Neural cell (in vitro differentiated cells): ENCODE results near the gene ZNF425. TPM values are rescaled to one million over a fixed set of nuclear protein-coding genes. Genes with fewer than 3 reads are reported as not detected.

ENCODE experiments used
- H2AFZ ChIP-seq: fragments of 200-600, 300-800 bp; sonication (generic), shearing (Covaris generic); 2 replicates; pipeline ENCODE4 v1.6.0; 2014; ENCODE audit warnings: low read depth, mild to moderate bottlenecking, antibody characterized with exemption, low read length, moderate library complexity
- H3F3A ChIP-seq: fragments of 200-600 bp; shearing (Covaris generic); 2 replicates; pipeline ENCODE4 v1.6.1; 2016; ENCODE audit warnings: mild to moderate bottlenecking, moderate library complexity, mixed read lengths, antibody characterized with exemption, low read length; ENCODE audit not compliant: insufficient read depth, poor library complexity, severe bottlenecking
- H3K27ac ChIP-seq: fragments of 200-600, 300-800 bp; sonication (generic), shearing (Covaris generic); 2 replicates; pipeline ENCODE4 v1.5.1; 2014; ENCODE audit warnings: mild to moderate bottlenecking, low read length, moderate library complexity
- H3K27me3 ChIP-seq: fragments of 300-800, 200-600 bp; sonication (generic), shearing (Covaris generic); 2 replicates; pipeline ENCODE4 v1.6.0; 2014; ENCODE audit warnings: mild to moderate bottlenecking, low read depth, low read length, moderate library complexity; ENCODE audit not compliant: insufficient read depth
- H3K36me3 ChIP-seq: fragments of 300-800, 200-600 bp; sonication (generic), shearing (Covaris generic); 2 replicates; pipeline ENCODE4 v1.5.1; 2014; ENCODE audit warnings: mild to moderate bottlenecking, antibody characterized with exemption, low read length, moderate library complexity; ENCODE audit not compliant: insufficient read depth
- H3K4me2 ChIP-seq: fragments of 300-800, 200-600 bp; sonication (generic), shearing (Covaris generic); 2 replicates; pipeline ENCODE4 v1.6.0; 2014; ENCODE audit warnings: mild to moderate bottlenecking, low read length
- H3K4me3 ChIP-seq: fragments of 300-800, 200-600 bp; sonication (generic), shearing (Covaris generic); 2 replicates; pipeline ENCODE4 v1.5.1; 2014; ENCODE audit warnings: mild to moderate bottlenecking, low read length, moderate library complexity
- H3K79me2 ChIP-seq: fragments of 200-600 bp; shearing (Covaris generic); replicated peaks from 2 replicates; pipeline ENCODE4 v1.6.0; 2014; ENCODE audit warnings: mild to moderate bottlenecking, low read length, moderate library complexity; ENCODE audit not compliant: insufficient read depth
- H3K9ac ChIP-seq: fragments of 300-800, 200-600 bp; sonication (generic), shearing (Covaris generic); 2 replicates; pipeline ENCODE4 v1.6.1; 2016; ENCODE audit warnings: mild to moderate bottlenecking, low read length, mixed read lengths
- H3K9me2 ChIP-seq: fragments of 200-600 bp; shearing (Covaris generic); 2 replicates; pipeline ENCODE4 v1.6.1; 2016; ENCODE audit warnings: mild to moderate bottlenecking, low read length, mixed read lengths; ENCODE audit not compliant: insufficient read depth
- H3K9me3 ChIP-seq: fragments of 200-600, 300-800 bp; sonication (generic), shearing (Covaris generic); 2 replicates; pipeline ENCODE4 v1.6.1; 2016; ENCODE audit warnings: mild to moderate bottlenecking, mixed run types, low read length, moderate library complexity, mixed read lengths
- H4K20me1 ChIP-seq: fragments of 200-600 bp; shearing (Covaris generic); 2 replicates; pipeline ENCODE4 v1.6.1; 2016; ENCODE audit warnings: mild to moderate bottlenecking, mixed run types; ENCODE audit not compliant: insufficient read depth
- CTCF ChIP-seq: fragments of 450-650 bp; IDR thresholded peaks from 2 replicates; pipeline ENCODE4 v1.5.1; 2014; ENCODE audit warnings: antibody characterized with exemption, mild to moderate bottlenecking, moderate library complexity; ENCODE audit not compliant: poor library complexity, severe bottlenecking
- EP300 ChIP-seq: fragments of 450-650 bp; conservative IDR thresholded peaks from 2 replicates; pipeline ENCODE4 v1.6.1; 2014; ENCODE audit warnings: antibody characterized with exemption, mild to moderate bottlenecking, moderate library complexity; ENCODE audit not compliant: poor library complexity, severe bottlenecking
- EZH2 ChIP-seq: fragments of 200-600, 300-800 bp; shearing (Covaris generic), sonication (generic); IDR thresholded peaks from 2 replicates; pipeline ENCODE4 v1.6.1; 2014; ENCODE audit warnings: antibody characterized with exemption, low read length, borderline replicate concordance, mild to moderate bottlenecking; ENCODE audit not compliant: insufficient read depth, poor library complexity, severe bottlenecking
- MXI1 ChIP-seq: fragments of 450-650 bp; conservative IDR thresholded peaks from 2 replicates; pipeline ENCODE4 v1.6.1; 2014; ENCODE audit warnings: antibody characterized with exemption, mild to moderate bottlenecking; ENCODE audit not compliant: poor library complexity, severe bottlenecking
- POLR2AphosphoS5 ChIP-seq: IDR thresholded peaks from 2 replicates; pipeline ENCODE4 v1.6.1; 2012
- RAD21 ChIP-seq: fragments of 450-650 bp; conservative IDR thresholded peaks from 2 replicates; pipeline ENCODE4 v1.6.1; 2014; ENCODE audit warnings: antibody characterized with exemption, mild to moderate bottlenecking, moderate library complexity
- REST ChIP-seq: IDR thresholded peaks from 2 replicates; pipeline ENCODE4 v1.6.1; 2012; ENCODE audit warnings: borderline replicate concordance
- SMC3 ChIP-seq: fragments of 450-650 bp; conservative IDR thresholded peaks from 2 replicates; pipeline ENCODE4 v1.6.1; 2014; ENCODE audit warnings: antibody characterized with exemption, mild to moderate bottlenecking, moderate library complexity; ENCODE audit not compliant: poor library complexity
- TAF1 ChIP-seq: IDR thresholded peaks from 2 replicates; pipeline ENCODE4 v1.6.1; 2012; ENCODE audit warnings: low read depth
- polyA plus RNA-seq: library from polyadenylated mRNA; depleted of rRNA; stranded (reverse); fragments of >200 nt; gene quantifications from 2 replicates; pipeline ENCODE4 v1.2.3, GENCODE V29; 2014

ZNF425 gene
- polyA plus RNA-seq, 1 donor from 2014 or later, result 5.1 TPM

- Histone ChIP-seq H2AFZ (no peak overlapping the region), H3K36me3 (peaks cover 7% of the 10 kb centered on the region), H3K79me2 (no peaks in the 10 kb centered on the region), H4K20me1 (no peaks in the 10 kb centered on the region), H3K27me3 (no peaks in the 10 kb centered on the region), H3K4me2 (no peak overlapping the region), H3F3A (no peaks in the 10 kb centered on the region), H3K9me3 (no peaks in the 10 kb centered on the region), H3K27ac (no peak overlapping the region), H3K9me2 (no peaks in the 10 kb centered on the region), H3K9ac (no peak overlapping the region), H3K4me3 (no peak overlapping the region)
- TF ChIP-seq REST (no peak), POLR2AphosphoS5 (no peak), TAF1 (no peak), RAD21 (no peak), EP300 (no peak), EZH2 (no peak), MXI1 (no peak), SMC3 (no peak), CTCF (no peak)
Measured at GRCh38 chr7:149166630-149167352, 40.7 kb upstream of the ZNF425 start.

- H3K36me3 ChIP-seq, result peaks cover 7% of the 10 kb centered on the region
- no peak overlapping the region for H2AFZ ChIP-seq
- no peaks in the 10 kb centered on the region for H3F3A ChIP-seq
- no peak overlapping the region for H3K4me3 ChIP-seq
- no peak overlapping the region for H3K4me2 ChIP-seq
- no peaks in the 10 kb centered on the region for H3K9me3 ChIP-seq
- TF ChIP-seq EP300, result no peak
- no peak for TF ChIP-seq REST
- no peak for TF ChIP-seq POLR2AphosphoS5
- no peak for TF ChIP-seq TAF1
- no peak for TF ChIP-seq MXI1
- TF ChIP-seq EZH2, result no peak
- no peak for TF ChIP-seq RAD21
- TF ChIP-seq SMC3, result no peak
- no peaks in the 10 kb centered on the region for H4K20me1 ChIP-seq
- H3K27me3 ChIP-seq, result no peaks in the 10 kb centered on the region
- H3K9me2 ChIP-seq, result no peaks in the 10 kb centered on the region
- no peaks in the 10 kb centered on the region for H3K79me2 ChIP-seq
- no peak overlapping the region for H3K27ac ChIP-seq
- no peak overlapping the region for H3K9ac ChIP-seq
Measured at GRCh38 chr7:149166142-149166541, 40.0 kb upstream of the ZNF425 start.
